ENCODE results near the gene DCDC1.
"Not testable (repeated sequence)": the region's sequence is repeated elsewhere in the genome, so short reads cannot be mapped to it uniquely, and the experiment has no call there.

DCDC1 gene

DNA sequence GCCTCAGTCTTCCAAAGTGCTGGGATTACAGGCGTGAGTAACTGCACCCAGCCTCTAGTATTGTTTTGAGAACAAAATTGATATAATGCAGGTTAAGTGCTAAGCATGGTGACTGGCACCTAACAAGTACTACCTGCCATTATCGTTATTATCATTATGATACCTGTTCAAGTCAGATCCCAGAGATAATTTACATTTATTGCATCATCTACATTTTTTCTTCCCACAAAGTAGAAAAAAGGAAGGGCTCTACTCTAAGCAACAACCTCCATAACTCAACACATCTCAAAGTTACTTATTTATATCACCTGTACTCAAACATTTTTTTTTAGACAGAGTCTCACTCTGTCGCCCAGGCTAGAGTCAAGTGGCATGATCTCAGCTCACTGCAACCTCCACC is 42.1 kb downstream of the DCDC1 start:
- DNase-seq, result no peak

DNA sequence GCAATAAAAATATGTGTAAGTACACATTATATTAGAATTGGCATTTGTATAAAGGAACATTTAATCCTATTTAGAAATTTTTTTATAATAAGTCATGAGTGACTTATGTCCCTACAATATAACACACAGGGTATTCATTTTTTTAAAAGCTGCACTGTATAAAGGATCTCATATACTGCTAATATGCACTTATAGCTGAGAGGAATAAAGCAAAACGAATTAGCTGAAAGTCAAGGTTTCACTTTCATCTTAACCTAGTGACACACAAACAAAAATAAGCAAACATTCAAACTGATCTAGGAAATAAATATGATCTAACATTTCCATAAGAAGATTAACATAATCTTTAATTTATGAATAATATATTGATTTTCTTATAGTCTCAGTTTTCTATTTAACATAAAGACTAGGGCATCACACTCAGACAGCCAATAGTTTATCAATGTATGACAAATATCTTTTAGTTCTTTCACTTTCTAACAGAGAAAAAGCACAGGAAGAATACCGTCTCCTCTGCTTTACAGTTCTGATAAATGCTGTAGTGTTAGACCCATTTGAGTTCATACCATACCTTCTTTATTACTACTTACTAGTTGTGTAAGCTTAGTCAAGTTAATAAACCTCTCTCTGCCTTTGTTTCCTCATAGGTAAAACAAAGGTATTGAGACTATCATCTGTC is 42.9 kb downstream of the DCDC1 start:
- no peak for DNase-seq

- DNase-seq, result no peak
Observed at GRCh38 chr11:31325160-31325559, 44.4 kb downstream of the DCDC1 start.

DNA sequence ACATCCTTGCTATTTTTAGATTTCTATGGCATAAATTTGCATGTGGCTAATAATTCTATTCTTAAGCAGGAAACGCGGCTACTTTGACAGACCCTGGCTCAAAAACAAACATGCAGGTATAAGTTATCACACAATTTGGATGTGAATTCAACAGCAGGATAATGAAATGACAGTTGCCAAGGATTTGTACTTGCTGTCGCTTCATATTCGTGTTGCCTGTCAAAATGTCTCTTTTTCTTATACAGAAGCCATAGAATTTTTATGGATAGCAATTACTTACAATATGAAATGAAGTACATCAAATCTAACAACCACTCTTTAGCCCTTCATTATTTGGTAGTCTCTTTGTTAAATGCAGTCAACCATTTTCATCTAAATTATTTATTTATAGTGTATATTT is 46.4 kb downstream of the DCDC1 start:
- DNase-seq, result no peak

- not testable (repeated sequence) for DNase-seq
Observed at GRCh38 chr11:31321494-31321893, 48.0 kb downstream of the DCDC1 start.

DNA sequence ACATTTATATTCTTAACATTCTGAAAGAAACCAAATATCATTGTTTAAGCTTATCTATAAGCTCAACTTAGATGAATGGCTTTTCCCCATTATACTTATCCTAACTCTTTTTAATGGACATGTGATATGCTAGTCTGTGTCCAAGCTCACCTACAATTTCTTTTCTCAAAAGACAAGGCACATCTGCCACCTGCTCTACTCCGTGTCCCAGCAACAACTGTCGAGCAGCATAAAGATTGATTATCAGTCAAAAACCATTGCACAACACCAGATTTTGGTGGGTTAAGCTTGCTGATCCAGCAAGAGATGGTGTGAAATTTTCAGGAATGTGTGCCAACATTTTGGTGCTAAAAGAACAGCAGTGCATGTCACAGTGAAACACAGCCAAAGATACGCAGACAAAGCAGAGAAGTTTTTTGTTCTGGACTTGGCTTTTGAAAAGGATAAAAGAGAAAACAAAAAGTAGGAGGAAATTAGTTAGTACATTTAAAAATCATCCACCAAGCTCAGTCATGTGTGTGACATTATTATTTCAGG is 65.8 kb downstream of the DCDC1 start:
- no peak for DNase-seq

DNA sequence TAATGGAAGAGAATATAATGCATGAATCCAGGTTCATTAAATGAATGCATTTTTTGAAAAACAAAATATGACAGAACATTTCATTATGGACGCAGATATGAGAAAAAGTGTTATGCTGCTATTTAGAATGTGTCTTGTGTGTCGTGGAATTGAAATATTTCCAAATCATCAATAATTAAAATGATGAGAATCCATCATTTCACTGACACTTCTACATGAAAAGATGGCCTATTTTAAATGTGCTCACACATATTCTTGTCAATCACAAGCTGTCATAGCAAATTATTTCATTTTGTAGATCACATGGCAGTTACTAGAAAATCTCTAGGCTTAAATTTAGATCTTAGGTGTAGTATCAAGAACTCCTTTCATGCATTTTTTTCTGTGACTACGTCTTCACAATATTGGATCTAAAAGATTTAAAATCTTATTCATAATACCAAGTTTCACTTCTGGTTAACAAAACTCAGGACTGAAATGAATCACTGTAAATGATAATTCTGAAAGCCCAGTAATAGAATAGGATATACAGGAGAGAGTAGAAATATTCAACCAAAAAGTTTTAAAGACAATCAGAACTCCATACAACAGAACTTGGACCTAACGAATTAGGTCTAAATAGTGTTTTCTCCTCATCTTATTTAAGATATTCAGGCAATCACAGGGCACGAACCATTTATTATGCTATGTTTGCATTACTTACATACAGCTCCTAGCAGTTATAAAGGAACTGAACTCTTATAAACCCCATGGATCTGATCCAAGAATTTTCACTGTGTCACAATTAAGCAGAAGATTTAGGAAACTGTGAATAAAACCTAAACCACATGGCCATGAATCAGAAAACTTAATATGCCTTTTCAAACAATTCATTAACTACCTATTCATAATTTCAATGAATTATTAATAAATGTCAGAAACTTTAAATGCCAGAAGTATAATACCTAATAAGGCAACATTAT is 67.7 kb downstream of the DCDC1 start:
- DNase-seq, result no peak

DNA sequence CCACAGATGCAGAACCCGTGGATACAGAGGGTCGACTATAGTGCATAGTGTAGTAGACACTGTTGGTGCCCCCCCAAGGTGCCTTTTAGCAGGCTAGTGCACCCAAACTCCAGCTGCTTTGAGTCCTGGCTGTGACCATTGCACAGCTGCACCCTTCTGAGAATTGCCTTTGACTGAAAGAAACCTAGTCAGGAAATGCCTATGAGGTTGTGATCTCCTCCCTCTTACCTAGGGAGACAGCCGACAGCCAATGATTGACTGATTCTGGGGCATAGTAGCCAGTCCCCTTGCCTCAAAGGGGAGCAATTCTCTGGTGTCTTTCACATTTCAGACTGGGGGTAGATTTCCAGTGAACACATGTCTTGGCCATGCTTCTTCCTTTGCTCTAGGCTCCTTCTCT is 74.2 kb downstream of the DCDC1 start:
- DNase-seq, result no peak

GRCh38 chr11:31273527-31273926 is 96.0 kb downstream of the DCDC1 start:
- DNase-seq, result not testable (repeated sequence)

DNA sequence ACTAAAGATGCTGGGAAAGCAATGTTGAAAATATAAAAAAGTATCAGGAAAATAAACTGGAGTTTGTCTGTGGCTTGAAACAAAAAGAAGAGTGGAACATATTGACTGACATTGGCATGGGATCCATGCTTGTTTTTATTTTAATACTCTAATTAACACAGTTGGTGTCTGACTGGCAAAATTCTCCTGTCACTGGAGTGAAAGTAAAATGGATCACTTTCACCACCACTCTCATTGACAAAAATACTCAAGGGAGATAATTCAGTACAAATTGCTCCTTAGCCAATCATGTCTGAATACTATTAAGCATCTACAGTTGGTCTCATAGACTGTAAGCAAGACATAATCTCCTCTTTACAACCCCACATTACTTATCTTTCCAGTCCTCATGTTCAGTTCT is 101.8 kb downstream of the DCDC1 start:
- DNase-seq, result no peak

- DNase-seq, result no peak
Observed at GRCh38 chr11:31264834-31265233, 104.7 kb downstream of the DCDC1 start.

- DNase-seq, result no peak
Observed at GRCh38 chr11:31262761-31263160, 106.8 kb downstream of the DCDC1 start.

GRCh38 chr11:31259797-31260196 is 109.7 kb downstream of the DCDC1 start:
- DNase-seq, result no peak

- DNase-seq, result no peak
Observed at GRCh38 chr11:31254415-31254814, 115.1 kb downstream of the DCDC1 start.

DNA sequence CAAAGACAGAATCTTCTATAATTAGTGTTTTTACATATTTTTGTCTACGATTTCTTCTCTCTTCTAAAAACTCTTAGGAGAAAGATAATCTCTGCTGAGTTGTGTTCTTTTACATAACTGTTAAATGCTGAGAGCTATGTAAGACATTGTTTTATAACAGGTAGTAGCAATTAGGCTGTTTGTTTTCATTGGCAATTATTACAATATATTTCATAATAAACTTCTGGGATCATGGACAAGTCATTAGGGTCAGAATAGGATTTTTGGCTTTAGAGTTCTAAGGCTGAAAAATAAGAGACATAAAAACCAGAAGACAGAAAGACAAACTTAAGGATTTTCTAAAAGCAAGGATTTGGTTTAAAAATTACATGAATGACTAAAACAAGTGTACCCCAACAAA is 120.8 kb downstream of the DCDC1 start:
- DNase-seq, result no peak

DNA sequence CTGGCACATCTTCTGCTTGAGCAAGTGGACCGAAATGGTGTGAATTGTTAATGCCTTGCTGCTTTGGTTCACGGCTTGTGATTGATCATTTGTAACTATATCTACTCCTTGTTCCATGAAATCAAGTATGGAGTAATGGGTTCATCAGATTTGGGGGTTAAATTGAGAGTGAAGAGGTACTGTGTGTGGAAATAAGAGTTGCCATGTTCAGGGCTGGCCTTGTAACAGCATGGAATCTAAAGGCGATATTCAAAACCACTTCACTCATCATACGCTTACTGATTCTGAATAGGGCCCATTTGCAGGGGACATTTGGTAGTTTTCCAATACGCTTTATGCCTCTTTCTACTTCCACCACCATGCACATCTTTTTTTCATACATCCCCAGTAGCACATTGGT is 122.2 kb downstream of the DCDC1 start:
- no peak for DNase-seq

GRCh38 chr11:31246451-31247165 is 122.9 kb downstream of the DCDC1 start:
- DNase-seq, result no peak

GRCh38 chr11:31243706-31244105 is 125.8 kb downstream of the DCDC1 start:
- DNase-seq, result no peak

- DNase-seq, result no peak
Observed at GRCh38 chr11:31240340-31240904, 129.1 kb downstream of the DCDC1 start.

DNA sequence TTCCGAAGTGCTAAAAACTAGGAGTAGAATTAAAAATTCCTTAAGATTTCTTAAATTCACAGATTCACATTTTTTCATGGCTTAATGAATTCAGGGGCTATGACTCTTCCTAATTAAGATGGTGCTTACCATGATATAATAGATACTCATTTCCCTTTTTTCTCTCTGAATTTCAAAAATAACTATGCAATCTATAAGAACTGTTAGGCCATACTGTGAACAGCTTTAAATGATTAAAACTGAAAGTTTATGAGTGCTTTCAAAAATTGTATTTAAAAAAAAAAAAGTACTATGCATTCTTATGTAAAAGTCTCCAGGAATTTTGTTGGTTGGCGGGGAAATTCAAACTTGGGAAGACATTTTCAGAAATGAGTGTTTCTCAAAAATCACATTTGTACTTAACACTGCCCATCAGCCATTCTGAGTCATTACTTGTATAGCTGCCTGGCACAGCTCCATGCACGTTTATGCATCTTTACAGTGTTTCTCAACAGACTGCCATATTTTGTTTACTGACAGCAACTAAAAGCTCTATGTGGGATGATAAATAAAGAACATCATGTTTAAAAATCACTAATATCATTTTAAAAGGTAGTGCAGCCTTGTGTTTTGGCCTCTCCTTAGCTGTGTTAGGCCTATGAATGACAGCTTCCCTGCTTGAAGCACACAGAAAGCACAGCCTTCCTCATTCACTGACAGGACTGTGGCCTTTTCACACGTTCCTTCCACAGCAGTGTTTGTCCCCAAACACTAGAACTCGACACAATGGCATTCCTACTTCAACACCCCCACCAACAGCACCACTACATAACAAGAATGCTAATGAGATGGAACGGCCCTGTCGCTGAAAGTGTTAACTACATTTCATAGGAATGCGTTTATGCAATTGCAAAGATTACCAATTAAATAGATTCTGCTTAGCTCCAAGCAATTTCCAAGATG is 131.4 kb downstream of the DCDC1 start:
- DNase-seq, result no peak

- no peak for DNase-seq
Observed at GRCh38 chr11:31236143-31236542, 133.4 kb downstream of the DCDC1 start.

- DNase-seq, result no peak
Observed at GRCh38 chr11:31233425-31233824, 136.1 kb downstream of the DCDC1 start.
